Brain microvascular endothelial cell (primary cell): ENCODE measurements around the gene LONRF3.
"Not testable (repeated sequence)": the region's sequence is repeated elsewhere in the genome, so short reads cannot be mapped to it uniquely, and the experiment has no call there.

Experiments used
- DNase-seq: peaks from one replicate; pipeline ENCODE4 v3.0.0-alpha.2; 2020
- H3K27ac ChIP-seq: fragments of 250-450 bp; sonication (Bioruptor Pico); 2 replicates; pipeline ENCODE4 v1.5.1; 2020; ENCODE audit warnings: mild to moderate bottlenecking, moderate library complexity
- H3K27me3 ChIP-seq: fragments of 250-450 bp; sonication (Bioruptor Pico); replicated peaks from 2 replicates; pipeline ENCODE4 v1.5.1; 2020; ENCODE audit warnings: mild to moderate bottlenecking
- H3K36me3 ChIP-seq: fragments of 250-450 bp; sonication (Bioruptor Pico); replicated peaks from 2 replicates; pipeline ENCODE4 v1.5.1; 2020; ENCODE audit warnings: mild to moderate bottlenecking
- H3K4me3 ChIP-seq: 2 replicates; pipeline ENCODE4 v1.5.1; 2011; ENCODE audit warnings: low read depth, mild to moderate bottlenecking, control low read depth, low read length, moderate library complexity
- in situ Hi-C: cut with HindIII; loops from 2 replicates; pipeline ENCODE4 v1.10.0; 2017; ENCODE audit warnings: low sequenced_read_pairs, low pct_ligation_motif_present
- TF ChIP-seq, protein P1 (sequence below): IDR thresholded peaks from 2 replicates; pipeline ENCODE4 v1.5.1; 2011; ENCODE audit warnings: low read depth, mild to moderate bottlenecking, moderate library complexity, low read length, control low read depth, inconsistent platforms; ENCODE audit errors: missing control alignments

LONRF3 gene

DNA sequence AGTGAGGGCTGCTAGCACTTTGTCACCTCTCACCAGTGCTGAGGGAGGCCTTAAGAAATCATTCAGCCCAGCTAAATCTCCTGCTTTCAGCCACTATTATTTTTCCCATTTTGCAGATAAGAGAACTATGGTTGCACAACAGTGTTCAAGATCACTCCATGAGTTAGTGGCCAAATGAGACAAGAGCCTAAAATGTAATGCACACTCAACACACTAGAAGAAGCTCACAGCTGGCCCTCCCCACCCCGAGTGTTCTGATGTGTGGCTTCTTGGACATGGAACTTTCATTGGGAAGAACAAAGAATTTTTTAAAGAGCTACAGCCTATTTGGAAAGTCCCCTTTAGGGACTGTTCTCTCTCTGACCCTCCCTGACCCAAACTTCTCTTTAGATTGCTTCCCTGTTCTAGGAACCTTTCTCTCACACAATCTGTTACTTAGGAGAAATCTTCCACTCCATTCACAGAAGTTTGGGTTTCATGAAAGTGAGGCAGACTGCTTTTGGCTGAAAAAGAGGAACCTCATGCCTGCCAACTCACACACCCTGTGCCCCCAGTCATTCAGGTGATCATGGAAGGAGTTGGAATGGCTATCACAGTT, 54.4 kb downstream of the LONRF3 start:
- no peak for DNase-seq
- in situ Hi-C loops: no loop called here
- H3K27me3 ChIP-seq: no peaks in the 10 kb centered on the region
- TF ChIP-seq, protein P1, sequence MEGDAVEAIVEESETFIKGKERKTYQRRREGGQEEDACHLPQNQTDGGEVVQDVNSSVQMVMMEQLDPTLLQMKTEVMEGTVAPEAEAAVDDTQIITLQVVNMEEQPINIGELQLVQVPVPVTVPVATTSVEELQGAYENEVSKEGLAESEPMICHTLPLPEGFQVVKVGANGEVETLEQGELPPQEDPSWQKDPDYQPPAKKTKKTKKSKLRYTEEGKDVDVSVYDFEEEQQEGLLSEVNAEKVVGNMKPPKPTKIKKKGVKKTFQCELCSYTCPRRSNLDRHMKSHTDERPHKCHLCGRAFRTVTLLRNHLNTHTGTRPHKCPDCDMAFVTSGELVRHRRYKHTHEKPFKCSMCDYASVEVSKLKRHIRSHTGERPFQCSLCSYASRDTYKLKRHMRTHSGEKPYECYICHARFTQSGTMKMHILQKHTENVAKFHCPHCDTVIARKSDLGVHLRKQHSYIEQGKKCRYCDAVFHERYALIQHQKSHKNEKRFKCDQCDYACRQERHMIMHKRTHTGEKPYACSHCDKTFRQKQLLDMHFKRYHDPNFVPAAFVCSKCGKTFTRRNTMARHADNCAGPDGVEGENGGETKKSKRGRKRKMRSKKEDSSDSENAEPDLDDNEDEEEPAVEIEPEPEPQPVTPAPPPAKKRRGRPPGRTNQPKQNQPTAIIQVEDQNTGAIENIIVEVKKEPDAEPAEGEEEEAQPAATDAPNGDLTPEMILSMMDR: no peak
- no peak overlapping the region for H3K4me3 ChIP-seq
- no peak overlapping the region for H3K27ac ChIP-seq
- no peaks in the 10 kb centered on the region for H3K36me3 ChIP-seq

DNA sequence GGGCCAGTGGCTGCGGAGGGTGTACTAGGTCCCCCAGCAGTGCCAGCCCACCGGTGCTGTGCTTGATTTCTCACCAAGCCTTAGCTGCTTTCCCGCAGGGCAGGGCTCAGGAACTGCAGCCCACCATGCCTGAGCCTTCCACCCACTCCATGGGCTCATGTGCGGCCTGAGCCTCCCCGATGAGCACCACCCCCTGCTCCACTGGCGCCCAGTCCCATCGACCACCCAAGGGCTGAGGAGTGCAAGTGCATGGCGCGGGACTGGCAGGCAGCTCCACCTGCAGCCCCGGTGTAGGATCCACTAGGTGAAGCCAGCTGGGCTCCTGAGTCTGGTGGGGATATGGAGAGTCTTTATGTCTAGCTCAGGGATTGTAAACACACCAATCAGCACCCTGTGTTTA, 55.2 kb downstream of the LONRF3 start:
- DNase-seq, H3K36me3 ChIP-seq, H3K27me3 ChIP-seq, in situ Hi-C loops, H3K27ac ChIP-seq, H3K4me3 ChIP-seq: not testable (repeated sequence)

DNA sequence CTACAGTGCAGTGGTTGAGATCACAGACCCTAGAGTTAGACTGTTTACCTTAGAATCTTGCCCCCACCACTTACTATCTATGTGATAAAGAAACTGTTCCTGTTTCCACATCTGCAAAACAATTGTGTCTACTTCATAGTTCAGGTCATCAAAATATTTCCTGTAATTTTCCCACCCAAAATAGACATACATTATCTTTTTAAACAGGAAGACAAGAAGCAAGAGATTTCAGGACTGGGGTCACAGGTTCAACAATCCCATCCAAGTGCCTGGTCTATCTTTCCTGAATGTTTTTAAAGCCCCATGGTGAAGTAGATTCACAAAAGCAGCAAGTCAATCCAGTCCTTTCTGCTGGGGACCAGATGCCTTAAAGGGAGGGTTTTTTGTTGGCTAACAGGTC, 56.6 kb downstream of the LONRF3 start:
- H3K36me3 ChIP-seq: no peaks in the 10 kb centered on the region
- DNase-seq: no peak
- in situ Hi-C loops: no loop called here
- no peak overlapping the region for H3K4me3 ChIP-seq
- TF ChIP-seq, protein P1: no peak
- H3K27ac ChIP-seq: no peak overlapping the region
- no peaks in the 10 kb centered on the region for H3K27me3 ChIP-seq

GRCh38 chrX:119036107-119037029, 62.0 kb downstream of the LONRF3 start:
- in situ Hi-C loops: no loop called here
- H3K36me3 ChIP-seq: no peaks in the 10 kb centered on the region
- DNase-seq: no peak
- H3K4me3 ChIP-seq: no peak overlapping the region
- TF ChIP-seq, protein P1: no peak
- no peak overlapping the region for H3K27ac ChIP-seq
- no peaks in the 10 kb centered on the region for H3K27me3 ChIP-seq

DNA sequence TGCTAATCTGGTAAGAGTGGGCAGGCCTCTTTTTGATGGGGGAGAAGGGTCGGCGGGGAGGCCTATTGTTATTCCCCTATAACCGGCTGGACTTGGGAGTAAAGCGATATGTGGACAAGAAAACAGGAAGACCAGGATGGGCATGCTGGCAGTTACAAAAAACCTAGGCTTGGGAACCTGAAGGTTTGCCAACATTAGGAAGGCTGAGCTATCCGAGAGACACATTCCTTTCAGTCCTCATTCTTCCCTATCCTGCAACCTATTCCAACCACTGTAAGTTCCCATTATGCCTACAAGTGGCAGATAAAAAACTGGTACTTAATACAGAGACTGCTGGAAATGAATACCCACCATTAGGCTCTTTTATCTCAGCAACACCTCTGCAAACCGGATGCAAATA, 66.0 kb downstream of the LONRF3 start:
- Histone ChIP-seq H3K36me3 (no peaks in the 10 kb centered on the region), H3K4me3 (no peak overlapping the region), H3K27me3 (no peaks in the 10 kb centered on the region), H3K27ac (no peak overlapping the region)
- in situ Hi-C loops: no loop called here
- TF ChIP-seq, protein P1: no peak
- no peak for DNase-seq

DNA sequence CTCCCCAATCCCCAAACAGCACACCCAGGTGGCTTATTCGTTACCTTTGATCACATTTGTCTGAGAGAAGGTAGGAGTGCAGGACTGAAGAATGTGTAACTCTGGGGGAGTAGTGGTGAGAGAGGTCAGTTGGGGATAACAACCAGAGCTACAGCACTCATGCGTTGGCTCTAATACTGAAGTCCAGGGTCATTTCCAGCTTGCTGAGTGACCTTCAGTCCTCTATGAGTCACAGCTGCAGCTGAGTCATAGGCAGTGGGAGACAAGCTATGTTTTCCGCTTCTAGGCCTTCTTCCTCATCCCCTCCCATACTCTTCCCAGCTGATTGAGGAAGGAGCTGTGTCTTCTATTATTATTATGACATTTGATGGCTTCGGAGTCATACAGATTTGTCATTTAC, 66.8 kb downstream of the LONRF3 start:
- in situ Hi-C loops: no loop called here
- Histone ChIP-seq H3K27ac (no peak overlapping the region), H3K27me3 (no peaks in the 10 kb centered on the region), H3K36me3 (no peaks in the 10 kb centered on the region), H3K4me3 (no peak overlapping the region)
- TF ChIP-seq, protein P1: no peak
- DNase-seq: peak; percentile 75
